ELF-1 (cell line): ENCODE data around the gene WIZ.
A peak's percentile ranks its signal among the peaks of the same experiment; 100 is the strongest.
"Not testable (repeated sequence)": the region's sequence is repeated elsewhere in the genome, so short reads cannot be mapped to it uniquely, and the experiment has no call there.

ENCODE experiments used
- DNase-seq: peaks from one replicate; pipeline ENCODE4 v3.0.0-alpha.2; 2016; ENCODE audit warnings: low read depth, low spot score

WIZ gene

GRCh38 chr19:15404097-15404779 lies 45.5 kb downstream of the WIZ start:
- no peak for DNase-seq

GRCh38 chr19:15403151-15403531 lies 46.6 kb downstream of the WIZ start:
- DNase-seq = no peak

GRCh38 chr19:15402411-15403150 lies 47.2 kb downstream of the WIZ start:
- no peak for DNase-seq

- no peak for DNase-seq
Observed at GRCh38 chr19:15401397-15401710, 48.4 kb downstream of the WIZ start.

DNA sequence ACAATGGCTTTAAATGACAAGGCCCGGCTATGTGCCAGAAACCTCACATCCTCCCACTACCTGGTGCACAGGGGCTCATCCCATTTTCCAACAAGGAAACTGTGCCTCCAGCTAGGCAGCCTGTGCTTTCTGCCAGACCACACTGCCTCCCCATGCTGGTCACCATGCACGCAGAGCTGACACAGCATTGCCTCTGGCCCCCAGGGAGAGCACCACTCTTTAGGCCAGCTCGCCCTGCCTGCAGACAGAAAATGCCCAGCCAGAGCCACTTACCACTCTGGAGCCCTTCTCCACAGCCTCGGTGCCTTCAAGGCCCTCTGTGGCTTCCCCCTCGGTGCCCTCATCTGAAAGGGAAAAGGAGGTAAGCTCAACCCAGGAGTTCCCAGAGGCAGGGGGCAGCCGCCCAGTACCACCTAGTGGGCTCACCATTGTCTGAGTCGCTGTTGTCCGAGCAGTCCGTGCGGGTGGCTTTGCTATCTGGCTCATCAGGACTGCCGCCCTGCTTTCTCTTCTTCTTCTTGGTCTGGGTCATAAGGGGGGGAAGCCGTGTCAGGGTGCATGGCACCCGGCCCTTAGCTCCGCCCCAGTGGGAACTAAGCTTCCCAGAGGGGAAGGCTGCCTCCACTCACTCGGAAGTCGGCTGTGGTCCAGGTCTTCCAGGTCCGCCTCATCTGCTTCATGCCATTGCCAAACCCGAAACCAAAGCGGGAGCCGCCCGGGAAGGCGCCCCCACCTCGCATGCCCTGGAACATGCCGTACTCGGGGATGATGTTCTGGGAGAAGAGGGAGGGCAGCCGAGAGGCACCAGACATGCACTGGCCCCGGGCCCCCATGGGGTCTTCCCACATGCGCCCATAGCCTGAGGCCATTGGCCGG lies 49.0 kb downstream of the WIZ start:
- DNase-seq = no peak

GRCh38 chr19:15399635-15400034 lies 50.1 kb downstream of the WIZ start:
- DNase-seq = no peak

DNA sequence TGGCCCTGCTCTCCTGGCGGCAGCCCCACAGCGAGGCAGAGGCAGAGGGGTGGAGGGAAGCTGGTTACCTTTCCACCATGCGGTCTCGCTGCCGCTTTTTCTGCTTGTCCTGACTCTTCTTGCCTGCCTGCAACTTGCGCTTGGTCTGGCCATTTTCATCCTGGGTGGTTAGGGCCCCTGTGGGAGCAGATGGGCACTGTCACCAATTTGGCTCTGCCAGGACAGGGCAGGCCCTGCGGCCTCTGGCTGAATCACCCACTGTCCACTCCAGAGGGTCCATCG lies 50.6 kb downstream of the WIZ start:
- no peak for DNase-seq

- no peak for DNase-seq
Observed at GRCh38 chr19:15398501-15399233, 51.1 kb downstream of the WIZ start.

- no peak for DNase-seq
Observed at GRCh38 chr19:15397782-15398181, 52.0 kb downstream of the WIZ start.

GRCh38 chr19:15397236-15397635 lies 52.5 kb downstream of the WIZ start:
- no peak for DNase-seq

DNA sequence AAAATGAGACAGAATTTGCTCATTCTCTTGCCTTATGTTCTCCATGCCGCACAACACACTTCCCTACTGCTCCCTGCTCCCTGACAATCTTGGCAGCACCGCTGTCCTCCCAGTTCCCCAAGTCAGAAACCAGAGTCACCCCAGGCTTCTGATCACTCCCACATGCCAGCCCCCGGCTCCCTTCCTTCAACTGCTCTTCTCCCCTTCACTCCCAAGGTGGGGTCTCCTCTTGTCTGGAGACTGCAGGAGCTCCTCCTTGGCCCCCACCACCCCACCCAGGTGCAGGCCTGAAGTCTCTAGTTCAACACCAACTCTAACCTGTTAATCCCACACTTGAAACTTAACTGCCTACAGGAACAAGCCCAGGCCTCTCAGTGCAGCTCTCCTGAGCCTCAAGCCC lies 53.3 kb downstream of the WIZ start:
- DNase-seq = no peak

DNA sequence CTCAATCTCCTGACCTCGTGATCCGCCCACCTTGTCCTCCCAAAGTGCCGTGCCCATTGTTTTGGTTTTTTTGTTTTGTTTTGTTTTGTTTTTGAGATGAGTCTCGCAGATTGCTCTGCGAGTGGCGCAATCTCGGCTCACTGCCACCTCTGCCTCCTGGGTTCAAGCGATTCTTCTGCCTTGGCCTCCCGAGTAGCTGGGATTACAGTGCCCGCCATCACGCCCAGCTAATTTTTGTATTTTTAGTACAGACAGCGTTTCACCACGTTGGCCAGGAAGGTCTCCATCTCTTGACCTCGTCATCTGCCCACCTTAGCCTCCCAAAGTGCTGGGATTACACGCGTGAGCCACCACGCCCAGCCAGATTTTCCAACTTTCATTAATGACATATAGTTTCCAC lies 54.5 kb downstream of the WIZ start:
- DNase-seq = not testable (repeated sequence)

GRCh38 chr19:15394426-15394825 lies 55.3 kb downstream of the WIZ start:
- DNase-seq = no peak

DNA sequence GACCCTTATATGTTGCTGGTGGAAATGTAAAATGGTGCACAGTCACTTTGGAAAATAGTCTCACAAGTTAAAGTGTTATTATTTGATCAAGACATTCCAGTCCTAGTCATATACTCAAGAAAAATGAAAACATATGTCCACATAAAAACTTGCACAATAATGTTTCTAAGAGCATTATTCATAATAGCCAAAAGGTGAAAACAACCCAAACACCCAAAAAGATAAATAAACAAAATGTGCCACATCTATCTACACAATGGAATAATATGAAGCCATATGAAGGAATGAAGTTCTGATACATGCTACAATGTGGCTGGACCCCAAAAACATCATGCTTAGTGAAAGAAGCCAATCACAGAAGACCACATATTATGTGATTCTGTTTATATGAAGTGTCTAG lies 55.8 kb downstream of the WIZ start:
- no peak for DNase-seq

GRCh38 chr19:15390814-15391213 lies 58.9 kb downstream of the WIZ start:
- no peak for DNase-seq

DNA sequence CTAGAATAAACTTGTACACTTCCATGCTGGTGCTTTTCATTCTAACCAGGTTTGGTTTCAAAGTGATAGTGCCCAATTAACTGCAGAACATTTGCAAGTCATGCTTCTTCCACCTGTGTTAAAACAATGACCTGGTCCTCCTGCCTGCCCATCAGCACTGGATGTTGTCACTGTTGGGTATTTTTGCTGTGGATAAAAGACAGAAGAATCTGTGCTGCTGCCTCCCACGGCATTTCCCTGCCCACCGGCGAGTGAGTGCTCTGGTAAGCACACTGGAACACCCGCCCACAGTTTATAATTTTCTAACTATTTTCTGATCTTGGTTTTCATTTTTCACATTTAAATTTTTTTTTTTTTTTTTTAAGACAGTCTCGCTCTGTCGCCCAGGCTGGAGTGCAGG lies 67.9 kb downstream of the WIZ start:
- no peak for DNase-seq

- DNase-seq = no peak
Observed at GRCh38 chr19:15381429-15381828, 68.3 kb downstream of the WIZ start.

- peak; percentile 89 for DNase-seq
Observed at GRCh38 chr19:15379999-15380647, 69.6 kb downstream of the WIZ start.

- peak; percentile 99 for DNase-seq
Observed at GRCh38 chr19:15379083-15379998, 70.4 kb downstream of the WIZ start, which contains the start of gene AKAP8. AKAP8 (minus strand) TSS chr19:15379787; CDS start chr19:15379731, 56 bp downstream.

DNA sequence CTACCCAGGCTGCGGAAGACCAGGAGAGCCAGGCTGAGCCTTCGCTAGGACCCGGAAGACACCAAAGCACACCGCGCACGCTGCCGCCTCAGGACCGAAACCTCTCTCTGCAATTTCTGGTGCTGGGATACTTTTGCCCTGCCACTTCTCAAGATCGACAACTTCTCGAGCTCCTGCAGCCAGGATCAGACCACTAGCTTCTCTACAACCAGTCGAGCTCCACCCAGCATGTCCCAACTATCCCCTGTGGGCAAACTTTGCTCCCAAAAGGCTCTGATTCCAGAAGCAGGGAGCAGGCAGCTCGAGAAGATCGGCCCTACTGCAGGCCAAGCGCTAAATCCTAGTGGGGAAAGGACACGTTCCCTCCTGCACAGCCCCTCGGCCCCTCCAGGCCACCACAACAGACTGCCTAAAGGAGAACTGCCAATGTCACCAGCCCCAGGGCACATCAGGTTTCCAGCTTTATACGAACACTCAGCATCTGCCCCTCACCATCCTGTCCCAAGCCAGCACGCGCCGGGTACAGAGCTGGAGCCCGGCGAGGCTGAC lies 71.1 kb downstream of the WIZ start:
- DNase-seq = peak; percentile 76
